Osteocyte (in vitro differentiated cells): Measurements from ENCODE around the gene GLIPR2. TPM values are rescaled to one million over a fixed set of nuclear protein-coding genes. Genes with fewer than 3 reads are reported as not detected.

Experiments used
- DNase-seq: peaks from one replicate; pipeline ENCODE4 v3.0.0; 2021; ENCODE audit warnings: mixed read lengths; ENCODE audit not compliant: unreplicated experiment; ENCODE audit errors: extremely low spot score
- H3K27ac Mint-ChIP-seq: one replicate; pipeline ENCODE4 v1.8.0; 2021; ENCODE audit warnings: mild to moderate bottlenecking, mixed read lengths; ENCODE audit not compliant: unreplicated experiment
- H3K27me3 Mint-ChIP-seq: one replicate; pipeline ENCODE4 v1.8.0; 2021; ENCODE audit warnings: mixed read lengths; ENCODE audit not compliant: unreplicated experiment
- H3K36me3 Mint-ChIP-seq: one replicate; pipeline ENCODE4 v1.8.0; 2021; ENCODE audit warnings: mixed read lengths; ENCODE audit not compliant: unreplicated experiment
- H3K4me1 Mint-ChIP-seq: one replicate; pipeline ENCODE4 v1.8.0; 2021; ENCODE audit warnings: mixed read lengths; ENCODE audit not compliant: unreplicated experiment
- H3K4me3 Mint-ChIP-seq: one replicate; pipeline ENCODE4 v1.8.0; 2021; ENCODE audit warnings: mild to moderate bottlenecking, moderate library complexity, mixed read lengths; ENCODE audit not compliant: unreplicated experiment
- H3K9me3 Mint-ChIP-seq: one replicate; pipeline ENCODE4 v1.8.0; 2021; ENCODE audit warnings: mixed read lengths; ENCODE audit not compliant: unreplicated experiment
- CTCF ChIP-seq: fragments of 200-600 bp; sonication (generic); IDR thresholded peaks from 2 replicates; pipeline ENCODE4 v1.5.0; 2021; ENCODE audit warnings: antibody characterized with exemption, mild to moderate bottlenecking, moderate library complexity
- total RNA-seq: library from RNA; stranded (reverse); gene quantifications from 2 replicates; pipeline ENCODE4 v1.2.1, GENCODE V29; 2021

GLIPR2 gene
- total RNA-seq, 1 donor from 2014 or later = 30.6 TPM

GRCh38 chr9:36148311-36149051 lies 11.9 kb downstream of the GLIPR2 start:
- Mint-ChIP-seq H3K27me3 (no peaks in the 10 kb centered on the region), H3K9me3 (peaks cover 12% of the 10 kb centered on the region), H3K36me3 (peaks cover 18% of the 10 kb centered on the region), H3K4me1 (peaks cover 46% of the 10 kb centered on the region), H3K27ac (peak overlapping the region; percentile 78), H3K4me3 (peak overlapping the region; percentile 10)
- DNase-seq = peak; percentile 96
- TF ChIP-seq CTCF = no peak

- DNase-seq = no peak
- Mint-ChIP-seq H3K4me3 (no peak overlapping the region), H3K36me3 (peaks cover 15% of the 10 kb centered on the region), H3K27me3 (no peaks in the 10 kb centered on the region), H3K9me3 (peaks cover 12% of the 10 kb centered on the region), H3K27ac (peak overlapping the region; percentile 78), H3K4me1 (peaks cover 45% of the 10 kb centered on the region)
- no peak for TF ChIP-seq CTCF
Observed at GRCh38 chr9:36149197-36149596, 12.7 kb downstream of the GLIPR2 start.

GRCh38 chr9:36150574-36151315 lies 14.2 kb downstream of the GLIPR2 start:
- H3K36me3 Mint-ChIP-seq = peaks cover 11% of the 10 kb centered on the region
- DNase-seq = no peak
- peak overlapping the region; percentile 46 for H3K27ac Mint-ChIP-seq
- H3K9me3 Mint-ChIP-seq = peaks cover 6% of the 10 kb centered on the region
- H3K4me3 Mint-ChIP-seq = no peak overlapping the region
- H3K27me3 Mint-ChIP-seq = no peaks in the 10 kb centered on the region
- TF ChIP-seq CTCF = no peak
- peaks cover 54% of the 10 kb centered on the region for H3K4me1 Mint-ChIP-seq

GRCh38 chr9:36151316-36152210 lies 15.0 kb downstream of the GLIPR2 start:
- no peak for TF ChIP-seq CTCF
- peaks cover 7% of the 10 kb centered on the region for H3K36me3 Mint-ChIP-seq
- no peak for DNase-seq
- H3K4me1 Mint-ChIP-seq = peaks cover 54% of the 10 kb centered on the region
- peak overlapping the region; percentile 52 for H3K27ac Mint-ChIP-seq
- no peaks in the 10 kb centered on the region for H3K27me3 Mint-ChIP-seq
- no peak overlapping the region for H3K4me3 Mint-ChIP-seq
- H3K9me3 Mint-ChIP-seq = no peaks in the 10 kb centered on the region
